Measurements from ENCODE around the gene CORO6.
A peak's percentile ranks its signal among the peaks of the same experiment; 100 is the strongest.
"Not testable (repeated sequence)": the region's sequence is repeated elsewhere in the genome, so short reads cannot be mapped to it uniquely, and the experiment has no call there.

CORO6 gene

DNA sequence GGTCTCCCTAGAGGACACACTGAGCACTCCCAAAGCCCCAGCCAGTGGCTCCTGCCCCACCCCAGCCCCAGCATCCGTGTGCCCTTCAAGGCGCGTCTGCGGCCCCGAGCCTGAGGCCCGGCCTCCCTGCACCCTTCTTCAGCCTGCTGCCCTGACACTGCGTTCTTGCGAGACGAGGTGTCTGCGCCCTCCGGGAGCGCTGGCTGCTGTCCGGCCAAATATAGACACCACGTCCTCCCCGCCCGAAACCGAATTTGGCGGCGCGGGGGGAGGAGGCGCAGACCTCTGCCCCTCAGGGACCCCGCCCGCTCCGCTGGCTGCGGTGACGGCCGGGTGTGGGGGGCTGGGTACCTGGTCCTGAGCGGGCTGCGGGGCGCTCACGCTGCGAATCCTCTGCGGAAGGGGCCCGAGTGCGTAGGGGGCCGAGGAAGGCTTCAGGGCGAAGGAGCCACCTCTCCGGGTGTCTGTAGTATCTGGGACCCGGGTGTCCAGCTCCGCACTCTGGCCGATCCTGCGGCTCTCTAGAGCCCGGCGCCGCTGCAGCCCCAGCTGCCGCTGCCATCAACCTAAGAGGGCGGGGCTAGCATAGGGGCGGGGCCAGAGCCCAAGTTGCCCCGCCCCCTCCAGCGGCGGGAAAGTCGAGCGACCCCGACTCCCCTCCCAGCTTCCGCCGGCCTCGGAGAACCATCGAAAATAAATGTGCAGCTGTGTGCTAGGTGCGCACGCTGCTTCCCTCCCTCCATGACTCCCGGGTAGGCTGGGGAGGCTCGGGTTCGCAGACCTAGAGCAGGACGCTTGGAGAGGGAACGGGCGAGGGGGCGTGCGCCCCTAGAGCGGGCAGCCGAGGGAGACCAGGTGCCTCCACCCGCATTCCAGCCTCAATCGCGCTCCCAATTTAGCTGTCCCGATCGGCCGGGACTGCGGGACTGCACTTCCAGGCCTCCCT, at the start of gene CORO6:
Gene CORO6, minus strand, starts transcription at position 576 of the 946 bp plus-strand sequence. CDS start 1,491 bp downstream, outside the sequence.
- peak; percentile 57 for DNase-seq (ENCODE audit: low read depth)

DNA sequence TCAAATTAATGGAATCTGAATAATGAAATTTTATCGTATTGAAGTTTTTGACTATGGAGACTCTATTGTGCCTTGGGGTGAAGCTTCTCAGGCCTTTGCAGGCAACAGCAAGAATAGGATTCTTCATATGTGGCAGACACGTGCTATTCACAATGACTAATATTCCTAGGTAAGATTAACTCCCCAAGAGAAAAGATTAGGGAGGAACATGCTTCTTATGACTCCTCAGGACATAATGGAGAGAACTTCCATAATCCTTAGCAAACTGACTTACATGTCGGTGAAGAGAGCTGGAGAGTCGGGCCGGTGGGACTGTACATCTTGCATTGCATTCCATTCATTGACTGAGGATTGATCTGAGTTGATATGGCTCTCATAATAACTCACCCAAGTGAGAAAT, 48.9 kb upstream of the CORO6 start:
- DNase-seq (ENCODE audit: low read depth) = no peak

- DNase-seq (ENCODE audit: low read depth) = no peak
Observed at GRCh38 chr17:29669266-29669665, 46.6 kb upstream of the CORO6 start.

DNA sequence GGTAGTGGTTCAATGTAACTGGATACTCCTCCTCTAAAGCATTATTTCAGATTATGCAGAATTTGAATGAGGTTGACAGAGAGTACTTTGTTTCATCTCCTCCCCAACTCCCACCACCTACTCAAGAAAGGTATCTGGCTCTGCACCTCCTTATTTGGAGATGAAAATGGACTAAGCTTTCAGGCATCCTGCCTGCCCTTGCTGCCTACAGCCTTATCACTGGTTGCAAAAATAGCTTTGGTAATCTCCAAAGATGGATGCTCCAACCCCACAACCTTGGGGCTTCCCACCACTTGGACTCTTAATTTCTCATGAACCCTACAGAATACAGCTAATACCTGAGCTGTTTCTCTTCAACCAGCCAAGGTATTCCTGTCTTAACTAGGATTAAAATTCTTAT, 45.3 kb upstream of the CORO6 start:
- no peak for DNase-seq (ENCODE audit: low read depth)

GRCh38 chr17:29665481-29665810, 42.7 kb upstream of the CORO6 start:
- no peak for DNase-seq (ENCODE audit: low read depth)

DNA sequence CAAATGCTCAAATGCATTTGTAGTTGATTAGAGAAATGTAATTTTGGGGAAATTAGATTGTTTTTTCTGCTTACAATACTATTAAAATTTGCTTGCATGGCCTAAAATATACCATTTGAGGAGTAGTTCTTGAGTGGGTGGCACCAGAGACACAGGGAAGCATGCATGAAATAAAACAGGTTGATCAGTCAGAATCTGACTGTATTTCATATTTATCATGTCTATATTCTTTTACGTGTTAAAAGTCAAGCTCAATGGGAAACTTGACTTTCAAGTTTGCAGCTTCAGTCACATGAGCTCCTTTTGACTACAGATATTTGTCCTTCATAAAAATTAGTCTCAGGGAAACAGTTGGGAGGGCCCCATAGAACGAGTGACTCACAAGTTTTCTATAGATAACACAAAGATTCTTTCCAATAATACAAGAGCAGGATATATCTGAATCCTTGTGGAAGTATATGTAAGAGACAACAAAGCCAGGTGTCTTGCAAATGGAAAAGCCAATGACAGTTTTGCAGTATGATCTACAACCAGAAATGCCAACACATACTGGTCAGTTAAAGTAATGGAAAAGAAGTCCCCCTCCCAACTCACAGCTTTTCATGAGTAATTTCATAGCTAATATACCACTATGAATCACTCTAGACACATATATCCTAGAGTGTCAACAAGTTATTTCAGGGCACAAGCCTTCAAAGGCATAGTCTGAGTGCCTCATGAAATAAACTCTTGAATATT, 42.2 kb upstream of the CORO6 start:
- no peak for DNase-seq (ENCODE audit: low read depth)

DNA sequence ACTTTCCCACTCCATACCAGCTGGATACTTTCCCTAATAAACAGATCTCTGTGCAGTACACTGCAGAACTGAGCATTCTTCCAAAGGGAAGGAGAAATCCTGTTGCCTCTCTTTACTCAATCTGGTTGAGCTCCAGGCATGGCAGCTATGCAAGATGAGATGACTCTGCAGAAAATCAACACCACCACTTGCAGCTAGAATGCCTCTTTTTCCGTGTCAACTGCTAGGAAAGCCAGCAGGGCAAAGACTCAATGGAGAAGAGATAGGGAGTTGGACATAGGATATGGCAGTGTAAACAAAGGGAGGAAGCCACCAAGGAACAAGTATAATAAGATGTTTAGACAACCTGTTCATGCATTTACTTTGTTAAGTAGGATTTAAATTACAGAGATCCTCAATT, 40.4 kb upstream of the CORO6 start:
- no peak for DNase-seq (ENCODE audit: low read depth)

DNA sequence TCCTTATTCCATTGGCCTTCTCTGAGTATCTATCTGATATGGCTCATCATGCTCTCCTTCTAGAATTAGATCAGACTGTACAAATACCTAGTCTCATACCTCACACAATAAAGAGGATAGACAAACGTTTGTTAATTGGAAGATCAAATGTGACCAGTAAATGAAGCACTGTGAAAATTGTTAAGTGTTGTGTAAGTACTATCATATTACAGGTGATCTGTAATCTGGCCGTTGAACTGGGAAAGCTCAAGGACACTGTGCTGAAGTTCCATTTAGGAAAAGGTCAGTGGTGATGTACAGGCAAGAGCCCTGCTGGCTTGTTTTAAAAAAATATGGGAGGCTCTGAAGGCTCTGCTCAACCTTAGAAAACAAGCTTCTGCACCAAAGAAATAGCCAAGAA, 38.5 kb upstream of the CORO6 start:
- DNase-seq (ENCODE audit: low read depth) = no peak

DNA sequence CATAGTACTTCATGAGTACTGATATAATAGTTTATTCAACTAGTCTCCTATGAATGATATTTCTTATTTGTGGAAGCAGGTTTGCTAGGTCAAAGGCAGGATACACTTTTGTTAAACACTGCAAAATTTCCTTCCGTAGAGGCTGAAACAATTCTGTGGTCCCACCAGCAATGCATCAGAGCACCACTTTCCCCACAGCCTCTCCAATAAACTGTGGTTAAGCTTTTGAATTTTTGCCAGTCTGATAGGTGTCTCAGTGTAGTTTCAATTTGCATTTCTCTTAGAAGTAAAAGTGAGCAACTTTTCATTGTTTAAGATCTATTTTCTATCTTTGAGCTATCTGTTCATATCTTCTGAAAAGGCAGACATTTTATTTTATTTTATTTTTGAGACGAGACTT, 36.4 kb upstream of the CORO6 start:
- no peak for DNase-seq (ENCODE audit: low read depth)

- DNase-seq (ENCODE audit: low read depth) = no peak
Observed at GRCh38 chr17:29655323-29655722, 32.6 kb upstream of the CORO6 start.

DNA sequence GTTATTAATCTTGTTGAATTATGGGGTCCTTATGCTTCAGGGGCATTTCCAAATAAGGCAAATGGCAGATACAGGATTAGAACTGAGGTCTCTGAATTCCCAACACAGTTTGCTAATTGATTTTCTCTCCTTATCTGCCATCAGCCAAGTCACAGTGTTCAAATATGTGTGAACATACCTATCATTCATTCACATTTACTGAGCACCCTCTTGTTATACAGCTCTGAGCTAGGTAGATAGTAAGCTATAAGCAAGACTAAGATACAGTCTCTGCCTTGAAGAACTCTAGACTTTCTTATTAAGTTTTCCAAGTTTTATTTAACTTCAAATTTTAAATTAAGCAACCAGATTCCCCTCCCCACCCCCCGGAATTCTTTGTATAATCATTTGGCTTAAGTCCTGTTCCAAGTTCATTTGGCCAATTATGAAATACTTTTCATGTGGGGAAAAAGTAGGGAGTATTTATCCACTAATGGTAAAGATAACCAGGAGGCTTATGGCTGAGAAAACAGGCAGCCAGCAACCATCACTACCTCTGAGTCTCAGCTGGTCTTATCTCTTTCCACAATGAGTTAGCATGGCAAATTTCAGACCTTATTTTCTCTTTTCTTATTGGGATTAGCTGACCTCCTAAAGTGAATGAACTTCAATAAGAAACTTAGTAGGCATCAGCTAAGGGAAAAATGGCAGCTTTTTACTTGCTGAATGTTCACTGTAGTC, 31.4 kb upstream of the CORO6 start:
- DNase-seq (ENCODE audit: low read depth) = no peak

- DNase-seq (ENCODE audit: low read depth) = no peak
Observed at GRCh38 chr17:29652976-29653375, 30.3 kb upstream of the CORO6 start.

- DNase-seq (ENCODE audit: low read depth) = not testable (repeated sequence)
Observed at GRCh38 chr17:29651913-29652312, 29.2 kb upstream of the CORO6 start.

DNA sequence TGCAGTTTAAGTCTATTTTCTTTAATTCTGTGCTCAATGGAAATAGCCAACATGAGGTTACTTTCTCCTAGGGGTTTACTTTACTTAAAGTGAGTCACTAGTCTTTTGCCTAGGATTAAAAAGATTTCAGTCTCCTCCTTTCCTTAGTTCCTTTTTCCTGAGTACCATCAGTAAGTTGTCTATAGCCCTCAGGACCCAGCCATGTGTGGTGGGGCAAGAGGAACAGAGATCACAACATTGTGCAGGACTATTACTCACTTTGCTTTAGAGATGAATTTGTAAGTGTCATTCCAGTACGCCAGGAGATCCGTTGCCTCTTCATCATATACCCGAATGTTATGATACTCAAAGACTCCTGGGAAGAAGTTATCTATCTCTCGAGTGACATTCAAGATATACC, 27.7 kb upstream of the CORO6 start:
- DNase-seq (ENCODE audit: low read depth) = no peak

GRCh38 chr17:29649359-29649758, 26.6 kb upstream of the CORO6 start:
- no peak for DNase-seq (ENCODE audit: low read depth)

DNA sequence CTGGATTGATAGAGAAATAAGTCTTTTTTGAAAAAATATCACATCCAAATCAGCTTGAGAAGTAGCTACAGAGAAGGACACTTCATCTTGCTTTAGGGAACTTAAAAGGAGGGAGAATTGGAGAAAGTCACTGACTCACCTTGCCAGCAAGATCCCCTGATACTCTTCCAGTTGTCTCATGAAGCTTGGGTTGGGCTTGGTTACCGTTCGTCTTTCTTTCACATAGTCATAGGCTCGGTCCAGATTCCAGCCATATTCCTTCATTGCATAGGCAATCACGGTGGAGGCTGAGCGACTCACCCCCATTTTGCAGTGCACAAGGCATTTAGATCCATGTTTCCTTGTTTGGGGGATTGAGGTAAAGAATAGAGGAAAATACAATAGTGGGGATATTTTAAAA, 25.3 kb upstream of the CORO6 start:
- no peak for DNase-seq (ENCODE audit: low read depth)

- no peak for DNase-seq (ENCODE audit: low read depth)
Observed at GRCh38 chr17:29645515-29646051, 22.9 kb upstream of the CORO6 start.

GRCh38 chr17:29643817-29644160, 21.1 kb upstream of the CORO6 start:
- no peak for DNase-seq (ENCODE audit: low read depth)

DNA sequence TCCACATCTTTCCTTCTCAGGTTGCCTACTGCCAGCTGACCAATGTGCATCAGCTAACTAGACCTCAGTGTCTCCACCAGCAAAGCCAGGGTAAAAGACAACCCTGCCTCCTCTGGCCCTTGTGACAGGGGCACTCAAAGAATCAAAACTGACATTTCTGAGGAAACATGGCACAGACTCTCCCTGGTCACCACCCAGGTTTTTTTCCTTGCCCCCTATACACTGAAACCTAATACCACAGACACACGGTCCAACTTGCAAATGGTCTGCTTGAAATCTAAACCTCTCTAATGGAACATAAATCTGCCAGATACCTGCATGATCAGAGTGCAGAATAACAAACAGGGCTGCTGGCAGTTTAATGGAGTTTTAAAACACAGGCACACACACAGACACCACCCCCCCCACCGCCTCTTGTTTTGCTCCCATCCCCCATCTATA, 19.5 kb upstream of the CORO6 start:
- DNase-seq (ENCODE audit: low read depth) = no peak

GRCh38 chr17:29640981-29641642, 18.4 kb upstream of the CORO6 start:
- no peak for DNase-seq (ENCODE audit: low read depth)

DNA sequence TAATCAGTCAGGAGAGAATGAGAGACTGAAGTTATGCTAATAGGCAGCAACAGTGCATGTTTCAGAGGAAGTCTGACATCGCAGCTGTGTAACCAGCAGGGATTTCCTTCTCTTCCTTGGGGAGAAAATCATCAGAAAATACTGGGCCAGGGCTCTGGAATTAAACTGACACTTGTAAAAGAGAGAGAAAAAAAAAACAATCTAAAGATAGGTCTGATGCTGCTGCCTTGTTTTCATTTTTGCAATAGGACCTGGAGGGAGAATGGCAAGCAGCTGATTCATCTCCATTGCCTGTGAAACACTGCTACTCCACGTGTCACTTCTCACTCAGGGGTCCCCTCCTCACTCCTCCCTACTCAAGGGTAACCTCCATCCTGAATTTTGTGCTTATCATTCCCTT, 17.7 kb upstream of the CORO6 start:
- no peak for DNase-seq (ENCODE audit: low read depth)

- DNase-seq (ENCODE audit: low read depth) = no peak
Observed at GRCh38 chr17:29633886-29634285, 11.2 kb upstream of the CORO6 start.
